SK-N-SH (cell line): ENCODE measurements around the gene ZNF493.

Experiments
- GABPA ChIP-seq: IDR thresholded peaks from 2 replicates; pipeline ENCODE4 v1.4.0; 2012; ENCODE audit warnings: low read depth, mild to moderate bottlenecking
- GATA2 ChIP-seq: sonication (generic); formaldehyde crosslinking; IDR thresholded peaks from 2 replicates; pipeline ENCODE4 v1.5.0; 2020; ENCODE audit warnings: mild to moderate bottlenecking, missing genetic modification reagents
- JUND ChIP-seq: IDR thresholded peaks from 2 replicates; pipeline ENCODE4 v1.4.0; 2012
- MEF2A ChIP-seq: IDR thresholded peaks from 2 replicates; pipeline ENCODE4 v1.4.0; 2012; ENCODE audit warnings: low read depth, borderline replicate concordance
- PBX3 ChIP-seq: IDR thresholded peaks from 2 replicates; pipeline ENCODE4; 2012
- POLR2AphosphoS5 ChIP-seq: IDR thresholded peaks from 2 replicates; pipeline ENCODE4 v1.6.1; 2012; ENCODE audit warnings: low read depth, low read length
- RAD21 ChIP-seq: IDR thresholded peaks from 2 replicates; pipeline ENCODE4 v1.6.1; 2012; ENCODE audit warnings: mild to moderate bottlenecking, low read length
- RCOR1 ChIP-seq: fragments of 150-350 bp; IDR thresholded peaks from 2 replicates; pipeline ENCODE4 v1.6.1; 2017; ENCODE audit warnings: antibody characterized with exemption, low read length
- SMC3 ChIP-seq: IDR thresholded peaks from 2 replicates; pipeline ENCODE4 v1.6.1; 2012; ENCODE audit warnings: low read depth, low read length, improper control_type of control experiment
- TCF12 ChIP-seq: IDR thresholded peaks from 2 replicates; pipeline ENCODE4 v1.4.0; 2012
- YY1 ChIP-seq: IDR thresholded peaks from 2 replicates; pipeline ENCODE4 v1.4.0; 2012; ENCODE audit warnings: low read depth, mild to moderate bottlenecking
- TF ChIP-seq, protein P1 (sequence below): fragments of 200-600 bp; sonication (generic); IDR thresholded peaks from 2 replicates; pipeline ENCODE4 v1.6.1; 2017; ENCODE audit warnings: antibody characterized with exemption, mild to moderate bottlenecking, moderate library complexity
- TF ChIP-seq, protein P2 (sequence below): IDR thresholded peaks from 2 replicates; pipeline ENCODE4 v1.4.0; 2012; ENCODE audit warnings: low read depth
- TF ChIP-seq, protein P3 (sequence below): IDR thresholded peaks from 2 replicates; pipeline ENCODE4 v1.6.1; 2012; ENCODE audit warnings: mild to moderate bottlenecking, low read depth, low read length, moderate library complexity

DNA sequence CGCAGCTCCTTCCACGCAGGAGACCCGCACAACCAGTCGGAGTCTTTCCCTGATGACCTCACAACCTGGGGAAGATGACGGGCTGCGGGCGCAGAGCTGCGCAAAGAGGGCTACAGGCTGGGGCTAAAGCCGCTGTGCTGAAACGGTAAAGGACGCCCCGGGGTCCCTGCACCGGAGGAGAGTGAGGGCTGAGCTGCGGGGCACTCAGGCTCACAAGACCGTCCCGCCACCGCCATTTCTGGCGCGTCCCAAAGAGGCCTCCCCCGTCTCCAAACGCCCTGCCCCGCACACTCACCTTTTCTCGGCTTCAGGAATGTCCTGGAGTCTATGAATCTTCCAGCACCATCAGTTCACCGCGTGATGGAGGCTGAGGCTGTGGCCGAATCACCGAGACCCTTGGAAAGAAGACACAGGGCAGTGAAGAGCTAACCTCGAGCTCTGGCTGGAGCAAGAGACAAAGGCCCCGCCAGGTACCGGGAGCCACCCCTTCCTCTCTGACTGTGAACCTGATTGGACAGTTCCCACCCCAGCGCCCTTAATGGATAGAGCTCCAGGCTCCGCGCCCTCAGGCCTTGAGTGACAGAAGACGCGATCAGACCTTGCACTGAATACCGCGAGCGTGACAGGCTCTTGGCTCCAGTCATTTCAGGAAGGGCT is 66.6 kb downstream of the ZNF493 start:
- TF ChIP-seq, protein P1, sequence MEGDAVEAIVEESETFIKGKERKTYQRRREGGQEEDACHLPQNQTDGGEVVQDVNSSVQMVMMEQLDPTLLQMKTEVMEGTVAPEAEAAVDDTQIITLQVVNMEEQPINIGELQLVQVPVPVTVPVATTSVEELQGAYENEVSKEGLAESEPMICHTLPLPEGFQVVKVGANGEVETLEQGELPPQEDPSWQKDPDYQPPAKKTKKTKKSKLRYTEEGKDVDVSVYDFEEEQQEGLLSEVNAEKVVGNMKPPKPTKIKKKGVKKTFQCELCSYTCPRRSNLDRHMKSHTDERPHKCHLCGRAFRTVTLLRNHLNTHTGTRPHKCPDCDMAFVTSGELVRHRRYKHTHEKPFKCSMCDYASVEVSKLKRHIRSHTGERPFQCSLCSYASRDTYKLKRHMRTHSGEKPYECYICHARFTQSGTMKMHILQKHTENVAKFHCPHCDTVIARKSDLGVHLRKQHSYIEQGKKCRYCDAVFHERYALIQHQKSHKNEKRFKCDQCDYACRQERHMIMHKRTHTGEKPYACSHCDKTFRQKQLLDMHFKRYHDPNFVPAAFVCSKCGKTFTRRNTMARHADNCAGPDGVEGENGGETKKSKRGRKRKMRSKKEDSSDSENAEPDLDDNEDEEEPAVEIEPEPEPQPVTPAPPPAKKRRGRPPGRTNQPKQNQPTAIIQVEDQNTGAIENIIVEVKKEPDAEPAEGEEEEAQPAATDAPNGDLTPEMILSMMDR: no peak
- TF ChIP-seq PBX3 (no peak), GATA2 (CRISPR knock-in tag) (no peak), TCF12 (no peak), POLR2AphosphoS5 (no peak), MEF2A (no peak), RAD21 (no peak), GABPA (no peak), RCOR1 (no peak), JUND (no peak), SMC3 (no peak), YY1 (no peak)
- TF ChIP-seq, protein P2, sequence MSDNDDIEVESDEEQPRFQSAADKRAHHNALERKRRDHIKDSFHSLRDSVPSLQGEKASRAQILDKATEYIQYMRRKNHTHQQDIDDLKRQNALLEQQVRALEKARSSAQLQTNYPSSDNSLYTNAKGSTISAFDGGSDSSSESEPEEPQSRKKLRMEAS: no peak
- TF ChIP-seq, protein P3, sequence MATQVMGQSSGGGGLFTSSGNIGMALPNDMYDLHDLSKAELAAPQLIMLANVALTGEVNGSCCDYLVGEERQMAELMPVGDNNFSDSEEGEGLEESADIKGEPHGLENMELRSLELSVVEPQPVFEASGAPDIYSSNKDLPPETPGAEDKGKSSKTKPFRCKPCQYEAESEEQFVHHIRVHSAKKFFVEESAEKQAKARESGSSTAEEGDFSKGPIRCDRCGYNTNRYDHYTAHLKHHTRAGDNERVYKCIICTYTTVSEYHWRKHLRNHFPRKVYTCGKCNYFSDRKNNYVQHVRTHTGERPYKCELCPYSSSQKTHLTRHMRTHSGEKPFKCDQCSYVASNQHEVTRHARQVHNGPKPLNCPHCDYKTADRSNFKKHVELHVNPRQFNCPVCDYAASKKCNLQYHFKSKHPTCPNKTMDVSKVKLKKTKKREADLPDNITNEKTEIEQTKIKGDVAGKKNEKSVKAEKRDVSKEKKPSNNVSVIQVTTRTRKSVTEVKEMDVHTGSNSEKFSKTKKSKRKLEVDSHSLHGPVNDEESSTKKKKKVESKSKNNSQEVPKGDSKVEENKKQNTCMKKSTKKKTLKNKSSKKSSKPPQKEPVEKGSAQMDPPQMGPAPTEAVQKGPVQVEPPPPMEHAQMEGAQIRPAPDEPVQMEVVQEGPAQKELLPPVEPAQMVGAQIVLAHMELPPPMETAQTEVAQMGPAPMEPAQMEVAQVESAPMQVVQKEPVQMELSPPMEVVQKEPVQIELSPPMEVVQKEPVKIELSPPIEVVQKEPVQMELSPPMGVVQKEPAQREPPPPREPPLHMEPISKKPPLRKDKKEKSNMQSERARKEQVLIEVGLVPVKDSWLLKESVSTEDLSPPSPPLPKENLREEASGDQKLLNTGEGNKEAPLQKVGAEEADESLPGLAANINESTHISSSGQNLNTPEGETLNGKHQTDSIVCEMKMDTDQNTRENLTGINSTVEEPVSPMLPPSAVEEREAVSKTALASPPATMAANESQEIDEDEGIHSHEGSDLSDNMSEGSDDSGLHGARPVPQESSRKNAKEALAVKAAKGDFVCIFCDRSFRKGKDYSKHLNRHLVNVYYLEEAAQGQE: no peak
